ENCODE results near the gene COL5A3.

Gene COL5A3

DNA sequence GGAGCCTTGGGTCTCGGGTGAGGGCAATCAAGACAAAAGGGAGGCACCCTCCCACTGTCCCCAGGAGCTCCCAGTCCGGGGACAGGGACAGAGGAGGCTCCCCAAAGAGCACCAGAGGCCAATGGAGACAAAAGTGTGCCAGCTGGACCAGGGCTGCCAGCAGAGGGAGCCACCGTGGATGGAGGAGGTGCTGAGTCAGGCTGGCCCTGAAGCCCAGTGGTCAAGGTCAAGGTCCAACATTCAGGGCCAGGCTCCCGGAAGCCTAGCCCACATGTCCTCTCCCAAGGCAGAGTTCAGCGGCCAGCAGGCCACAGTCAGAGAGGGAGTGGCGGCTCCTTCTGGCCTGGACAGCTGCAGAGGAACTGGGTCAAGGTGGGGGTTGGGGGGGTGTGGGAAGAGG lies 8.4 kb downstream of the COL5A3 start:
- Histone ChIP-seq H3K36me3 (ENCODE audit: control insufficient read depth, insufficient read depth, low read length) (no peaks in the 10 kb centered on the region), H3K27ac (ENCODE audit: low read depth, low read length, severe bottlenecking) (no peak overlapping the region), H3K4me1 (ENCODE audit: control insufficient read depth, insufficient read depth, low read length, poor library complexity, severe bottlenecking) (no peaks in the 10 kb centered on the region), H3K9me3 (ENCODE audit: control insufficient read depth, low read length) (no peaks in the 10 kb centered on the region), H3K4me3 (ENCODE audit: extremely low read depth, insufficient read depth, low read length, poor library complexity, severe bottlenecking) (no peak overlapping the region)
- 75 to 76% methylated on average over 4 to 6 of the region's 6 CpGs for WGBS, 2 experiments (ENCODE audit: insufficient coverage in 2 of 2)

GRCh38 chr19:10000171-10000826 lies 10.0 kb downstream of the COL5A3 start:
- WGBS, 2 experiments (ENCODE audit: insufficient coverage in 2 of 2), result 10 to 17% methylated on average over 12 of the region's 16 CpGs
- Histone ChIP-seq H3K9me3 (ENCODE audit: control insufficient read depth, low read length) (no peaks in the 10 kb centered on the region), H3K4me1 (ENCODE audit: control insufficient read depth, insufficient read depth, low read length, poor library complexity, severe bottlenecking) (no peaks in the 10 kb centered on the region), H3K4me3 (ENCODE audit: extremely low read depth, insufficient read depth, low read length, poor library complexity, severe bottlenecking) (no peak overlapping the region), H3K27ac (ENCODE audit: low read depth, low read length, severe bottlenecking) (no peak overlapping the region), H3K36me3 (ENCODE audit: control insufficient read depth, insufficient read depth, low read length) (no peaks in the 10 kb centered on the region)

- H3K36me3 ChIP-seq (ENCODE audit: control insufficient read depth, insufficient read depth, low read length), result no peaks in the 10 kb centered on the region
- no peaks in the 10 kb centered on the region for H3K4me1 ChIP-seq (ENCODE audit: control insufficient read depth, insufficient read depth, low read length, poor library complexity, severe bottlenecking)
- no peak overlapping the region for H3K27ac ChIP-seq (ENCODE audit: low read depth, low read length, severe bottlenecking)
- H3K9me3 ChIP-seq (ENCODE audit: control insufficient read depth, low read length), result no peaks in the 10 kb centered on the region
- 73 to 80% methylated on average over 1 to 4 of the region's 5 CpGs for WGBS, 2 experiments (ENCODE audit: insufficient coverage in 2 of 2)
- no peak overlapping the region for H3K4me3 ChIP-seq (ENCODE audit: extremely low read depth, insufficient read depth, low read length, poor library complexity, severe bottlenecking)
These were observed 13.8 kb downstream of the COL5A3 start for GRCh38 chr19:9996541-9996940.

DNA sequence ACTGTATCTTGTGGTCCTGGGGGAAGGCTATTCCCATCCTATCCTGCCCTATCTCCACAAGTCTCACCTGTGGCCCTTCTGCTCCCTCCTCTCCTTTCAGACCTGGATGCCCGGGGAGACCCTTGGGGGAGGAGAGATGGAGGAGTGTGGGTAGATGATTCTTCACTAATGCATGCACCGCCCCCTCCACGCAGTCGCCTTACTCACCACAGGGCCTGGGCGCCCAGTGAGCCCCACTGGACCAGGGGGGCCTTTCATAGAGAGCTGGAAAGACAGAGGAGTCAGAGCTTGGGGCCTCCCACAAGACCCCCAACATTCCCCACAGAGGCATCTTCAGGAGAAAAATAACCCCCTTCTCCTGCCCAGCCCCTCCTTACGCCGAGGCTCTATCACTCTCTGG lies 14.3 kb downstream of the COL5A3 start:
- no peaks in the 10 kb centered on the region for H3K4me1 ChIP-seq (ENCODE audit: control insufficient read depth, insufficient read depth, low read length, poor library complexity, severe bottlenecking)
- no peaks in the 10 kb centered on the region for H3K9me3 ChIP-seq (ENCODE audit: control insufficient read depth, low read length)
- no peaks in the 10 kb centered on the region for H3K36me3 ChIP-seq (ENCODE audit: control insufficient read depth, insufficient read depth, low read length)
- H3K4me3 ChIP-seq (ENCODE audit: extremely low read depth, insufficient read depth, low read length, poor library complexity, severe bottlenecking), result no peak overlapping the region
- H3K27ac ChIP-seq (ENCODE audit: low read depth, low read length, severe bottlenecking), result no peak overlapping the region
- whole genome bisulfite sequencing, 2 experiments (ENCODE audit: insufficient coverage in 2 of 2), result 90% methylated on average over 2 of the region's 7 CpGs; no CpG with 5 or more reads in 1 of the 2 experiments

GRCh38 chr19:9995084-9995483 lies 15.2 kb downstream of the COL5A3 start:
- no peaks in the 10 kb centered on the region for H3K36me3 ChIP-seq (ENCODE audit: control insufficient read depth, insufficient read depth, low read length)
- H3K27ac ChIP-seq (ENCODE audit: low read depth, low read length, severe bottlenecking), result no peak overlapping the region
- 92 to 93% methylated on average over 7 of the region's 8 CpGs for WGBS, 2 experiments (ENCODE audit: insufficient coverage in 2 of 2)
- H3K4me3 ChIP-seq (ENCODE audit: extremely low read depth, insufficient read depth, low read length, poor library complexity, severe bottlenecking), result no peak overlapping the region
- no peaks in the 10 kb centered on the region for H3K9me3 ChIP-seq (ENCODE audit: control insufficient read depth, low read length)
- no peaks in the 10 kb centered on the region for H3K4me1 ChIP-seq (ENCODE audit: control insufficient read depth, insufficient read depth, low read length, poor library complexity, severe bottlenecking)

DNA sequence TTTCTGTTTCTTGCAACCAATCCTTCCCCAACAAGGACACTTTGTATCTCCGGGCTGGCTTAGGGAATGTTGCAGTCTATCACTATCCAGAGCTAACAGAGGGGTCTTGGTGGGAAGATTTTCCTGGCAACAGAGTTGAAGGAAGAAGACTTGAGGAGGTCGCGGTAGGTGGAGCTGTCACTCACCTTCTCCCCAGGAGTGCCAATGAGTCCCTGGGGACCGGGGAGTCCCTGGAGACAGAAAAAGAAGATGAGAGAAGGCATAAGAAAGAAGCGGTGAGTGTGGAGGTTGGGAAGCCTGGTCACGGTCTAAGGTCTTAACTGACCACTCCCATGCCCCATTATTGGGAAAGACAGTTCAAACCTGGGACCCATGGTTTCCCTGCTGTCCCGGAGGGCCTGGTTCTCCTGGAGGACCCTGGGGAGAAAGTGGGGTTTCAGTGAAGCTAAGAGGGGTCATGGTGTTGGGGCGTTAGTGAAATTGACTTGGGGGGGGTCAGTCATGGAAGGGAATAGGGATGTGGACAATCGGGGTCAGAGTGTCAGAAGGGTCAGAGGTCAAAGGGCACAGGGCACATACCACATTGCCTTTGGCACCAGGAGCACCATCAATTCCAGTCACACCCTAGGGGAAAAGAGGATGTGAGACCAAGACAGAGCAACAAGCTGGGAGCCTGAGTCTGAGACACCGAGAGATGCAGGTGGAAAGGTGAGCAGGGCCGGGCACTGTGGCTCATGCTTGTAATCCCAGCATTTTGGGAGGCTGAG lies 18.7 kb downstream of the COL5A3 start:
- peaks cover 3% of the 10 kb centered on the region for H3K4me1 ChIP-seq (ENCODE audit: control insufficient read depth, insufficient read depth, low read length, poor library complexity, severe bottlenecking)
- whole genome bisulfite sequencing, 2 experiments (ENCODE audit: insufficient coverage in 2 of 2), result 78 to 89% methylated on average over 8 to 9 of the region's 11 CpGs
- H3K4me3 ChIP-seq (ENCODE audit: extremely low read depth, insufficient read depth, low read length, poor library complexity, severe bottlenecking), result no peak overlapping the region
- no peak overlapping the region for H3K27ac ChIP-seq (ENCODE audit: low read depth, low read length, severe bottlenecking)
- no peaks in the 10 kb centered on the region for H3K36me3 ChIP-seq (ENCODE audit: control insufficient read depth, insufficient read depth, low read length)
- H3K9me3 ChIP-seq (ENCODE audit: control insufficient read depth, low read length), result no peaks in the 10 kb centered on the region

DNA sequence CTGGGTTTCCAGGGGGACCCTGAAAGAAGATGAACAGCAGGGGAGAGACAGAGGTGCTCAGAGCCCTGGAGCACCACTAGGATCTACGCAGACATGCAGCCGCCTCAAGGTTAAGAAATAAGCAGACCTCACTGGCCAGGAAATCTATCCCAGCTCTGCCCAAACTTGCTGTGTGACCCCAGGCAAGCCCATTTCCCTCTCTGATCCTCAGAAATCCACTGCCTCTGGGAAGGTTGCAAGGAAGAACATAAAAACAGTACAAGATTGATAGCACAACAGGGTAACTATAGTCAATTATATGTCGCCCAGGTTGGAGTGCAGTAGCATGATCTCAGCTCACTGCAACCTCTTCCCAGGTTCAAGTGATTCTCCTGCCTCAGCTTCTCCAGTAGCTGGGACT lies 20.8 kb downstream of the COL5A3 start:
- Histone ChIP-seq H3K27ac (ENCODE audit: low read depth, low read length, severe bottlenecking) (no peak overlapping the region), H3K36me3 (ENCODE audit: control insufficient read depth, insufficient read depth, low read length) (no peaks in the 10 kb centered on the region), H3K9me3 (ENCODE audit: control insufficient read depth, low read length) (no peaks in the 10 kb centered on the region), H3K4me3 (ENCODE audit: extremely low read depth, insufficient read depth, low read length, poor library complexity, severe bottlenecking) (no peak overlapping the region), H3K4me1 (ENCODE audit: control insufficient read depth, insufficient read depth, low read length, poor library complexity, severe bottlenecking) (peaks cover 6% of the 10 kb centered on the region)
- WGBS, 2 experiments (ENCODE audit: insufficient coverage in 2 of 2), result 94 to 100% methylated on average over 3 of the region's 3 CpGs

GRCh38 chr19:9986787-9987281 lies 23.5 kb downstream of the COL5A3 start:
- Histone ChIP-seq H3K4me1 (ENCODE audit: control insufficient read depth, insufficient read depth, low read length, poor library complexity, severe bottlenecking) (peaks cover 6% of the 10 kb centered on the region), H3K4me3 (ENCODE audit: extremely low read depth, insufficient read depth, low read length, poor library complexity, severe bottlenecking) (no peak overlapping the region), H3K36me3 (ENCODE audit: control insufficient read depth, insufficient read depth, low read length) (no peaks in the 10 kb centered on the region), H3K27ac (ENCODE audit: low read depth, low read length, severe bottlenecking) (no peak overlapping the region), H3K9me3 (ENCODE audit: control insufficient read depth, low read length) (no peaks in the 10 kb centered on the region)
- 65 to 70% methylated on average over 7 to 8 of the region's 8 CpGs for WGBS, 2 experiments (ENCODE audit: insufficient coverage in 2 of 2)

- H3K4me1 ChIP-seq (ENCODE audit: control insufficient read depth, insufficient read depth, low read length, poor library complexity, severe bottlenecking), result peaks cover 3% of the 10 kb centered on the region
- H3K27ac ChIP-seq (ENCODE audit: low read depth, low read length, severe bottlenecking), result no peak overlapping the region
- 80 to 88% methylated on average over 3 to 4 of the region's 8 CpGs for WGBS, 2 experiments (ENCODE audit: insufficient coverage in 2 of 2)
- H3K4me3 ChIP-seq (ENCODE audit: extremely low read depth, insufficient read depth, low read length, poor library complexity, severe bottlenecking), result no peak overlapping the region
- H3K9me3 ChIP-seq (ENCODE audit: control insufficient read depth, low read length), result no peaks in the 10 kb centered on the region
- H3K36me3 ChIP-seq (ENCODE audit: control insufficient read depth, insufficient read depth, low read length), result no peaks in the 10 kb centered on the region
These were observed 28.7 kb downstream of the COL5A3 start for GRCh38 chr19:9981406-9982260.

- H3K36me3 ChIP-seq (ENCODE audit: control insufficient read depth, insufficient read depth, low read length), result no peaks in the 10 kb centered on the region
- no peaks in the 10 kb centered on the region for H3K4me1 ChIP-seq (ENCODE audit: control insufficient read depth, insufficient read depth, low read length, poor library complexity, severe bottlenecking)
- 81 to 85% methylated on average over 6 of the region's 6 CpGs for WGBS, 2 experiments (ENCODE audit: insufficient coverage in 2 of 2)
- no peak overlapping the region for H3K27ac ChIP-seq (ENCODE audit: low read depth, low read length, severe bottlenecking)
- H3K4me3 ChIP-seq (ENCODE audit: extremely low read depth, insufficient read depth, low read length, poor library complexity, severe bottlenecking), result no peak overlapping the region
- no peaks in the 10 kb centered on the region for H3K9me3 ChIP-seq (ENCODE audit: control insufficient read depth, low read length)
These were observed 38.2 kb downstream of the COL5A3 start for GRCh38 chr19:9972103-9972502.

Measured in mesodermal cell (in vitro differentiated cells).